Astrocyte (in vitro differentiated cells and primary cell): ENCODE results near the gene TMEM184C. TPM values are rescaled to one million over a fixed set of nuclear protein-coding genes. Genes with fewer than 3 reads are reported as not detected.

Source experiments
- DNase-seq: peaks from one replicate; pipeline ENCODE4 v3.0.0-alpha.2; 2010; ENCODE audit warnings: low read depth
- FAIRE-seq: peaks from 2 replicates; lab custom pipeline; 2011; peaks lifted over from hg19 to GRCh38; lab: Jason Lieb, UNC
- H2AFZ ChIP-seq: 2 replicates; pipeline ENCODE4 v1.6.0; 2012; ENCODE audit warnings: low read depth, low read length, inconsistent platforms
- H3K27ac ChIP-seq: 2 replicates; pipeline ENCODE4 v1.5.1; 2011; ENCODE audit warnings: low read depth, low read length, inconsistent platforms
- H3K27me3 ChIP-seq: 2 replicates; pipeline ENCODE4 v1.6.0; 2011; ENCODE audit warnings: low read length, inconsistent platforms; ENCODE audit not compliant: insufficient read depth
- H3K36me3 ChIP-seq: 2 replicates; pipeline ENCODE4 v1.5.1; 2011; ENCODE audit warnings: low read length, inconsistent platforms; ENCODE audit not compliant: insufficient read depth
- H3K4me1 ChIP-seq: 2 replicates; pipeline ENCODE4 v1.5.1; 2011; ENCODE audit warnings: low read length, inconsistent platforms; ENCODE audit not compliant: insufficient read depth
- H3K4me2 ChIP-seq: 2 replicates; pipeline ENCODE4 v1.6.0; 2012; ENCODE audit warnings: low read length, inconsistent platforms
- H3K4me3 ChIP-seq: 2 replicates; pipeline ENCODE4 v1.5.1; 2011; ENCODE audit warnings: low read depth, mild to moderate bottlenecking, low read length, inconsistent platforms; ENCODE audit not compliant: insufficient read depth
- H3K79me2 ChIP-seq: 2 replicates; pipeline ENCODE4 v1.6.0; 2012; ENCODE audit warnings: mild to moderate bottlenecking, low read length, inconsistent platforms; ENCODE audit not compliant: insufficient read depth
- H3K9ac ChIP-seq: 2 replicates; pipeline ENCODE4 v1.6.0; 2012; ENCODE audit warnings: mild to moderate bottlenecking, low read length, inconsistent platforms
- H3K9me3 ChIP-seq: 2 replicates; pipeline ENCODE4 v1.5.1; 2012; ENCODE audit warnings: low read depth, mild to moderate bottlenecking, low read length, inconsistent platforms; ENCODE audit not compliant: insufficient read depth
- H4K20me1 ChIP-seq: 2 replicates; pipeline ENCODE4 v1.6.0; 2012; ENCODE audit warnings: low read length, inconsistent platforms; ENCODE audit not compliant: insufficient read depth
- H3K27ac Mint-ChIP-seq: one replicate; pipeline ENCODE4 v1.8.0; 2021; ENCODE audit warnings: mild to moderate bottlenecking, mixed read lengths; ENCODE audit not compliant: unreplicated experiment
- H3K27me3 Mint-ChIP-seq: one replicate; pipeline ENCODE4 v1.8.0; 2021; ENCODE audit warnings: low read depth, mixed read lengths; ENCODE audit not compliant: unreplicated experiment
- H3K36me3 Mint-ChIP-seq: one replicate; pipeline ENCODE4 v1.8.0; 2021; ENCODE audit warnings: low read depth, mixed read lengths; ENCODE audit not compliant: unreplicated experiment
- H3K4me1 Mint-ChIP-seq: one replicate; pipeline ENCODE4 v1.8.0; 2021; ENCODE audit warnings: low read depth, mixed read lengths; ENCODE audit not compliant: unreplicated experiment
- H3K4me3 Mint-ChIP-seq: one replicate; pipeline ENCODE4 v1.8.0; 2021; ENCODE audit warnings: mild to moderate bottlenecking, moderate library complexity, mixed read lengths; ENCODE audit not compliant: unreplicated experiment
- H3K9me3 Mint-ChIP-seq: one replicate; pipeline ENCODE4 v1.8.0; 2021; ENCODE audit warnings: mild to moderate bottlenecking, mixed read lengths; ENCODE audit not compliant: unreplicated experiment
- CTCF ChIP-seq: IDR thresholded peaks from 2 replicates; pipeline ENCODE4 v1.5.1; 2011; ENCODE audit warnings: low read depth, mild to moderate bottlenecking, inconsistent platforms, low read length, moderate library complexity; ENCODE audit not compliant: insufficient read depth
- EZH2 ChIP-seq: IDR thresholded peaks from 2 replicates; pipeline ENCODE4 v1.6.1; 2012; ENCODE audit warnings: mild to moderate bottlenecking, low read length, inconsistent platforms; ENCODE audit not compliant: insufficient read depth
- total RNA-seq: library from RNA; stranded (reverse); gene quantifications from 2 replicates; pipeline ENCODE4 v1.2.1, GENCODE V29; 2021

Gene TMEM184C
- total RNA-seq, 1 donor from 2014 or later: 42.3 TPM

DNA sequence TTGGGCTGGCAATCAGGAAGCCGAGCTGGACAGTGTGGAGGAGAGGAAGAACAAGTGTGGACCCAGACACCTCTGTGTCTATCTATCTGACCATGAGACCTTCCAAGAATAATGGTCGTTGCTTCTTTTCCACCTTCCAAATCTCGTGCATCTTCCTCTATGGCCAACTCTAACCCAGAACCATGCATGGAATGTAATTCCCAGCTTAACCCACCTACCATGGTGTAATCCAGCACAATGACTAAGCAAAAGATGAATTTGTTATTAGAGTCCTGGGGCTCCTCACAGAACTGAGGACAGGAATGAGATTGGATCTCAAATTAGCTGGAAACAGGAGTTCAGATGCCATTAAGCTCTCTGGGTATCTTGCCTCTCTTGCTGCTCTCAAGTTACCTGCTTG is 17.4 kb upstream of the TMEM184C start:
- Mint-ChIP-seq H3K36me3 (no peaks in the 10 kb centered on the region), H3K9me3 (no peaks in the 10 kb centered on the region), H3K27ac (peak overlapping the region; percentile 84), H3K4me3 (no peak overlapping the region), H3K4me1 (peaks cover 21% of the 10 kb centered on the region), H3K27me3 (no peaks in the 10 kb centered on the region)
- H2AFZ ChIP-seq: peak overlapping the region; percentile 22
- no peak overlapping the region for H3K27ac ChIP-seq
- DNase-seq (peak; percentile 72), FAIRE-seq (peak; percentile 60)
- H3K36me3 ChIP-seq: no peaks in the 10 kb centered on the region
- H3K4me2 ChIP-seq: peak overlapping the region; percentile 8
- no peak overlapping the region for H3K4me3 ChIP-seq
- H3K9me3 ChIP-seq: no peaks in the 10 kb centered on the region
- no peaks in the 10 kb centered on the region for H3K79me2 ChIP-seq
- no peaks in the 10 kb centered on the region for H3K27me3 ChIP-seq
- H3K9ac ChIP-seq: no peak overlapping the region
- H4K20me1 ChIP-seq: no peaks in the 10 kb centered on the region
- TF ChIP-seq EZH2 (no peak), CTCF (no peak)
- H3K4me1 ChIP-seq: peaks cover 18% of the 10 kb centered on the region

- FAIRE-seq (no peak), DNase-seq (no peak)
- Histone ChIP-seq H3K79me2 (no peaks in the 10 kb centered on the region), H3K4me3 (no peak overlapping the region), H3K4me1 (no peaks in the 10 kb centered on the region), H3K27ac (no peak overlapping the region), H3K9me3 (no peaks in the 10 kb centered on the region), H3K9ac (no peak overlapping the region), H3K36me3 (no peaks in the 10 kb centered on the region), H3K27me3 (no peaks in the 10 kb centered on the region), H4K20me1 (no peaks in the 10 kb centered on the region), H2AFZ (no peak overlapping the region), H3K4me2 (no peak overlapping the region)
- H3K36me3 Mint-ChIP-seq: no peaks in the 10 kb centered on the region
- TF ChIP-seq EZH2 (no peak), CTCF (no peak)
- H3K27ac Mint-ChIP-seq: no peak overlapping the region
- no peak overlapping the region for H3K4me3 Mint-ChIP-seq
- H3K4me1 Mint-ChIP-seq: peaks cover 6% of the 10 kb centered on the region
- peaks cover 1% of the 10 kb centered on the region for H3K27me3 Mint-ChIP-seq
- H3K9me3 Mint-ChIP-seq: no peaks in the 10 kb centered on the region
Measured at GRCh38 chr4:147605499-147605898, 11.7 kb upstream of the TMEM184C start.

DNA sequence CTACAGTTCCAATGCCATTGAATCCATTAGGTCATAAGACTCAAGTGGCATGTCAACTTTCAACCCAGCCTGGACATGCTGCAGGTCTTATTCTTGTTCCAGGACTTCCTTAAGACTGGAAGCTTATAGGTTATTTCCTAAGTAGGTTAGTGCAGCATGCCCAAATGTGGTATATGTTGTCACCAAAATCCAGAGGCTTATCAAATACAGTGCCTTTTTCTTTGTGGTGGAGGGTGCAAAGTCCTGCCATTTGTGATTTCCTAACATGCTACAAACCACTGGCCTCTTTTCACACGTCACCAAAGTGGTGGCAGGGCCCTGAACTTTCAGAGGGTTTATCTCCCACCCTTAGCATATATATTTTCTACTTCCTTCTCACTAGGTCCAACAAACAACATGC is 9.7 kb upstream of the TMEM184C start:
- H3K4me3 Mint-ChIP-seq: no peak overlapping the region
- no peaks in the 10 kb centered on the region for H3K27me3 ChIP-seq
- H3K4me1 Mint-ChIP-seq: peaks cover 8% of the 10 kb centered on the region
- FAIRE-seq (no peak), DNase-seq (no peak)
- H3K4me1 ChIP-seq: no peaks in the 10 kb centered on the region
- no peaks in the 10 kb centered on the region for H3K36me3 Mint-ChIP-seq
- H3K79me2 ChIP-seq: no peaks in the 10 kb centered on the region
- H3K9me3 ChIP-seq: no peaks in the 10 kb centered on the region
- H3K27ac Mint-ChIP-seq: no peak overlapping the region
- no peak overlapping the region for H3K9ac ChIP-seq
- TF ChIP-seq CTCF: no peak
- H2AFZ ChIP-seq: no peak overlapping the region
- H3K9me3 Mint-ChIP-seq: no peaks in the 10 kb centered on the region
- H3K27me3 Mint-ChIP-seq: peaks cover 1% of the 10 kb centered on the region
- no peak overlapping the region for H3K27ac ChIP-seq
- no peaks in the 10 kb centered on the region for H3K36me3 ChIP-seq
- H3K4me2 ChIP-seq: no peak overlapping the region
- no peaks in the 10 kb centered on the region for H4K20me1 ChIP-seq
- H3K4me3 ChIP-seq: no peak overlapping the region
